HUES48 (cell line): ENCODE results near the gene PFDN2.
A peak's percentile ranks its signal among the peaks of the same experiment; 100 is the strongest.

Experiments
- H3K27ac ChIP-seq: one replicate; pipeline ENCODE4 v1.7.0; 2013; ENCODE audit warnings: low read depth, low read length, inconsistent platforms
- H3K27me3 ChIP-seq: 2 replicates; pipeline ENCODE4 v1.6.1; 2013; ENCODE audit warnings: mild to moderate bottlenecking, low read length; ENCODE audit not compliant: control insufficient read depth, insufficient read depth
- H3K36me3 ChIP-seq: 2 replicates; pipeline ENCODE4 v1.6.1; 2013; ENCODE audit warnings: low read length; ENCODE audit not compliant: control insufficient read depth, insufficient read depth
- H3K4me1 ChIP-seq: 2 replicates; pipeline ENCODE4 v1.6.1; 2013; ENCODE audit warnings: mild to moderate bottlenecking, low read length; ENCODE audit not compliant: control insufficient read depth, insufficient read depth
- H3K4me3 ChIP-seq: 2 replicates; pipeline ENCODE4 v1.5.1; 2013; ENCODE audit warnings: mild to moderate bottlenecking, low read depth, low read length
- H3K9ac ChIP-seq: 2 replicates; pipeline ENCODE4 v1.6.1; 2013; ENCODE audit warnings: mild to moderate bottlenecking, low read depth, low read length, moderate library complexity
- H3K9me3 ChIP-seq: 2 replicates; pipeline ENCODE4 v1.6.1; 2013; ENCODE audit warnings: low read length; ENCODE audit not compliant: control insufficient read depth, insufficient read depth

PFDN2 gene, protein sequence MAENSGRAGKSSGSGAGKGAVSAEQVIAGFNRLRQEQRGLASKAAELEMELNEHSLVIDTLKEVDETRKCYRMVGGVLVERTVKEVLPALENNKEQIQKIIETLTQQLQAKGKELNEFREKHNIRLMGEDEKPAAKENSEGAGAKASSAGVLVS

DNA sequence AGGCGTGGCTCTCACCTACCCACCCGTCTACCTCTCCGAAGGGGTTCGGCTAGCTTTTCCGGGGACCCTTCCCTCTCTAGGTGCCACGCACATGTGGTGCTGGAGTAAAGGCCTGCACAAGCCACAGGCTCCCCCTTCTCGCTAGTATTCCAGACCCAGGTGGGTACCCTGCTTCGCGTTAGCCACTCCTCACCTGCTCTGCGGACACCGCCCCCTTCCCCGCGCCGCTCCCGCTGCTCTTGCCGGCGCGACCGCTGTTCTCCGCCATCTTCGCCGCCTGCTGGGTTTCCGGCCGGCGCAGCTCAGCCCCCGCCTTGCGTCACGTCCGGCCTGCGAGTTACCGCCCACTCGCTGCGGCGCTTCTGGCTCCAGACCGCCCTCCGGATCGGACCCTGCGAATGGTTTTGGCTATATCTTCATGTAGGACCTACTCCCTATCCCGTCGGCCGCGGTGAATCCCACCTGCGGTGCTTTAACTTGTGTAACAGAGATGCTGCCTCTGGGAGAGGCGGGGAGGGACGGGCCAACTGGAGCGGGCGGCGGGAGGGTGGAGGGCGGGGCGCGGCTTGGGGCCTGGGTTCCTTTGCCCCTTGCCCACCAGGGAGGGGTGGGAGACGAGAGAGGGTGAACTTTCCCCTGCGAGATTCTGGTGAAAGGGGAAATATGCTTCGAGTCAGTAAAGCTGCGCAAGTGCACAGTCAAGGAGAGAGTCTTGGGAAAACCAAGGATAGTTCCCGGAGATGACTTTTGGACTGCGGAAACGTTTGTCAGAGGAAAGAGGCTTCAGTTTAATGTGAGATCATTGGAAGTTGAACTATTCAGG, at the start of gene PFDN2, which contains the start of gene NIT1:
TSS of gene PFDN2 (minus strand) at position 279 of the 823 bp plus-strand sequence. CDS start at position 268, 11 bp downstream.
TSS of gene NIT1 (plus strand) at position 347 of the 823 bp plus-strand sequence. CDS start at position 419, 72 bp downstream.
- Histone ChIP-seq H3K9me3 (no peaks in the 10 kb centered on the region), H3K36me3 (peaks cover 36% of the 10 kb centered on the region)

DNA sequence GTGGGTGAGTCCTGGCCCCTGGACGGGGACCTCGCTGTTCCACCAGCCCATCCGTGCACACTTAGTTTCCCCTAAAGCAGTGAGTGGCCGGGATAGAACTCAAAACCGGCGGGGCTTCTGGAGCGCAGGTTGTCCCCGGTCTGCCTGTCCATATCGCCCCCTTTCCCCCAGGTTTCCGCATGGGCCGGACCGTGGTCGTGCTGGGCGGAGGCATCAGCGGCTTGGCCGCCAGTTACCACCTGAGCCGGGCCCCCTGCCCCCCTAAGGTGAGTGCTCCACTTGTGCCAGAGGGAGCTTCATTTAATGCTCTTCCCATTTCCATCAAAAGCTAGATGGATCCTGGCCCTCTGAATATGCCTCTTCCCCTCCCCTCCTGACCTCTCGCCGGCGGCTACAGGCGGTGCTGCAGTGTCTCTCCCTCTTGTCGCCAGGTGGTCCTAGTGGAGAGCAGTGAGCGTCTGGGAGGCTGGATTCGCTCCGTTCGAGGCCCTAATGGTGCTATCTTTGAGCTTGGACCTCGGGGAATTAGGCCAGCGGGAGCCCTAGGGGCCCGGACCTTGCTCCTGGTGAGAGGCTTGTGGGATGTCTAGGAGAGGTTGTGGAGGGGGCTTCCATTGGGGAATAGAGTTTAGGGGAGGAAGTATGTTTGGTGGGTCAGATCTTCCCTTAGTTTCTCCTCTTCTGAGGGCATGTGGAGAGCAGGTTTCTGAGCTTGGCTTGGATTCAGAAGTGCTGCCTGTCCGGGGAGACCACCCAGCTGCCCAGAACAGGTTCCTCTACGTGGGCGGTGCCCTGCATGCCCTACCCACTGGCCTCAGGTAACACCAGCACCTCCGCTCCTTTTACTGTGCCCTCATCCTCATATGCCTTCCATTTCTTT, 49.1 kb upstream of the PFDN2 start:
- Histone ChIP-seq H3K36me3 (peaks cover 56% of the 10 kb centered on the region), H3K27me3 (no peaks in the 10 kb centered on the region), H3K4me3 (peak overlapping the region; percentile 69), H3K9ac (peak overlapping the region; percentile 14; the same call in 1 of the 2 replicates), H3K27ac (peak overlapping the region; percentile 83), H3K9me3 (no peaks in the 10 kb centered on the region), H3K4me1 (no peaks in the 10 kb centered on the region)

More for the DNA sequence above, at the start of gene PFDN2, which contains the start of gene NIT1:
- Histone ChIP-seq H3K9ac (peak within 1 kb of the TSS; percentile 84), H3K27ac (peak within 1 kb of the TSS; percentile 99), H3K4me3 (peak within 1 kb of the TSS; percentile 98), H3K4me1 (peaks cover 13% of the 10 kb centered on the region), H3K27me3 (no peaks in the 10 kb centered on the region)

DNA sequence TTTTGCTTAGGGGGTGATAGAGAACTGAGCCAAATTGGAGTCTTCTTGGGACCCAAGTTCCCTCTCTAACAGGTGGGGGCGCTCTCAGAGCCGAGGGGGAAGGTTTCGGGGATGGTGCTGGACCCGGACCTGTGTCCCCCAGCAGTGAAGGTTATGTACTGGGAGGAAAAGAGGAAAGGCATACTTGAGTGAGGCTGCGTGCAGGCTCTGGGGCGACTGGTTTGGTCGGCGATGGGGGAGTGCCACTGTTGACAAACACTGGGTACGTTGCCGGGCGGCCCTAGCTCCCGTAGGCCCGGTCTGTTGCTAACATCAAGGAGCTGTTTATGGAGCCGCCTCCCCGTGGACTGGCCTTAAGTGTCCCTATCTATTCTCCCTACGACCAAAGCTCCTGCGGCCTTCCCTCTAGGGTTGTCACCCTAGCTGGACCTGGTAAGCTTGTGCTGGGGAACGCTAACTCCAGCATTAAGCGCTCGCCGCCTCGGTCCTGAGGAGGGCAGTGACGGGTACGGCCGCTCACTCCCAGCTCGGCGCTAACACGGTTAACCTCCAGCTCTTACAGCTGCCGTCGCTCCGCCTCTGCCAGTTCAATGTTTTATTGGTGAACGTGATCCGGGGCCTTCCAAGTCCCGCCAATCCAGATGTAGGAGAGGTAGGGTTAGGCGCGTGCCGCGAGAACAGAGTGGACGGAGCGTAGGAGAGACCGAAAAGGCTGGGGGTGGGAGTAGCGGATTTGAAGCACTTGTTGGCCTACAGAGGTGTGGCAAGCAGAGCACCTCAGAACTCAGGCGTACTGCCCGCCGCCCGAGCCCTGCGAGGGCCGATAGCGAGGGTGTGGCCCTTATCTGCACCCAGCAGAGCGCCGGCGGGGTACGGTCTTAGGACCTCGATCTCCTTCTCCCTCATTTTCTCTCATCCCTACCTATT, 48.2 kb upstream of the PFDN2 start, which contains the start of gene PPOX:
TSS of gene PPOX (plus strand) at position 685 of the 927 bp plus-strand sequence. CDS start 422 bp downstream, outside the sequence.
- H3K4me3 ChIP-seq, result peak within 1 kb of the TSS; percentile 69
- peak within 1 kb of the TSS; percentile 14; the same call in 1 of the 2 replicates for H3K9ac ChIP-seq
- H3K9me3 ChIP-seq, result no peaks in the 10 kb centered on the region
- no peaks in the 10 kb centered on the region for H3K4me1 ChIP-seq
- H3K27ac ChIP-seq, result peak within 1 kb of the TSS; percentile 83
- H3K27me3 ChIP-seq, result no peaks in the 10 kb centered on the region
- H3K36me3 ChIP-seq, result peaks cover 53% of the 10 kb centered on the region

DNA sequence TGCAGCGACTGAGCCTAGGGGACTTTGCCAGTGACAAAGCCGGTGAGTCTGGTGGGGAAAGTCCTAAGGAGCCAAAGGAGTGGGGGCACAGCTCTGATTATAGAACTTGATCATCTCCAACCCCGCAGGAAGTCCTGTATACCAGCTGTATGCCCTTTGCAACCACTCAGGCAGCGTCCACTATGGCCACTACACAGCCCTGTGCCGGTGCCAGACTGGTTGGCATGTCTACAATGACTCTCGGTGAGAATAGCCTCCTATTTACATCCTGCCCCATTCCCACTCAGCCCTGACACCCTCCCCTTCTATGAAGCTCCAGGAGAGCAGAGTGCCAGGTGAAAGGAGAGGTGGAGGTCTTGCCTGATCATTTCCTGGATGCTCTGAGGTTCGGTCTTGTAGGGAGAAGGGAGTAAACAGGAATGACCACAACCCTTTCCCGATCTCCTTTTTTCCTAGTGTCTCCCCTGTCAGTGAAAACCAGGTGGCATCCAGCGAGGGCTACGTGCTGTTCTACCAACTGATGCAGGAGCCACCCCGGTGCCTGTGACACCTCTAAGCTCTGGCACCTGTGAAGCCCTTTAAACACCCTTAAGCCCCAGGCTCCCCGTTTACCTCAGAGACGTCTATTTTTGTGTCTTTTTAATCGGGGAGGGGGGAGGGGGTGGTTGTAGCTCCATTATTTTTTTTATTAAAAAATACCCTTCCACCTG, 47.2 kb upstream of the PFDN2 start:
- Histone ChIP-seq H3K9me3 (no peaks in the 10 kb centered on the region), H3K27me3 (no peaks in the 10 kb centered on the region), H3K4me1 (peaks cover 2% of the 10 kb centered on the region; the same call in 1 of the 2 replicates), H3K27ac (peak overlapping the region; percentile 83), H3K36me3 (peaks cover 46% of the 10 kb centered on the region), H3K9ac (no peak overlapping the region), H3K4me3 (peak overlapping the region; percentile 69)

DNA sequence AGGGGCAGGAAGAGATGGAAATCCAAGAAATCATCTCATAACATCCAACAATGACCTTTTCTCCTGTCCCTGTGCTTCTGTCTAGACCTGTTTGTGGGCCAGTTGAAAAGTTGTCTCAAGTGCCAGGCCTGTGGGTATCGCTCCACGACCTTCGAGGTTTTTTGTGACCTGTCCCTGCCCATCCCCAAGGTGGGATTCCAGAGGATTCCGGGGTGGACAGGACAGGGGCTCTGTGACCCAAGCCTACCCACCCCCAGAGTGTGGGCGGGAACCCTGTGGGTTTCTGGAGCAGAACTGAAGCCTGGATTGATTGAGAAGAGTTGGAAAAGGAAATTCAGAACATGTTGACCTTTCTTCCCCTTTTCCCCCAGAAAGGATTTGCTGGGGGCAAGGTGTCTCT, 46.0 kb upstream of the PFDN2 start:
- Histone ChIP-seq H3K27me3 (no peaks in the 10 kb centered on the region), H3K4me1 (peaks cover 3% of the 10 kb centered on the region; the same call in 1 of the 2 replicates), H3K9ac (no peak overlapping the region), H3K27ac (no peak overlapping the region), H3K36me3 (peaks cover 35% of the 10 kb centered on the region), H3K4me3 (no peak overlapping the region), H3K9me3 (no peaks in the 10 kb centered on the region)

DNA sequence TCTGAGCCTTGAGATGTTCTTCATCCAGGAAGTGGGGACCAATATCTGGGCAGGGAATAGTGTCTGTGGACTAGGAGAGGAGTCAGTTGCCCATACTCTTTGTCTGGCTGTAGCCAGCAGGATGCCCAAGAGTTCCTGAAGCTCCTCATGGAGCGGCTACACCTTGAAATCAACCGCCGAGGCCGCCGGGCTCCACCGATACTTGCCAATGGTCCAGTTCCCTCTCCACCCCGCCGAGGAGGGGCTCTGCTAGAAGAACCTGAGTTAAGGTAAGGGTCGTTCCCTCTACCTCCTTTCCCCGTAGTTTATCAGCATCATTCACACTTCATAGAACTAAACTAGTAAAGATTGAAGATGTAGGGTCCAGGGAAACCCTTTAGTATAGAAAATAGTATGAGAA, 45.0 kb upstream of the PFDN2 start:
- no peaks in the 10 kb centered on the region for H3K27me3 ChIP-seq
- H3K9ac ChIP-seq, result no peak overlapping the region
- no peak overlapping the region for H3K4me3 ChIP-seq
- H3K9me3 ChIP-seq, result no peaks in the 10 kb centered on the region
- H3K4me1 ChIP-seq, result peaks cover 3% of the 10 kb centered on the region; the same call in 1 of the 2 replicates
- peaks cover 42% of the 10 kb centered on the region for H3K36me3 ChIP-seq
- no peak overlapping the region for H3K27ac ChIP-seq

DNA sequence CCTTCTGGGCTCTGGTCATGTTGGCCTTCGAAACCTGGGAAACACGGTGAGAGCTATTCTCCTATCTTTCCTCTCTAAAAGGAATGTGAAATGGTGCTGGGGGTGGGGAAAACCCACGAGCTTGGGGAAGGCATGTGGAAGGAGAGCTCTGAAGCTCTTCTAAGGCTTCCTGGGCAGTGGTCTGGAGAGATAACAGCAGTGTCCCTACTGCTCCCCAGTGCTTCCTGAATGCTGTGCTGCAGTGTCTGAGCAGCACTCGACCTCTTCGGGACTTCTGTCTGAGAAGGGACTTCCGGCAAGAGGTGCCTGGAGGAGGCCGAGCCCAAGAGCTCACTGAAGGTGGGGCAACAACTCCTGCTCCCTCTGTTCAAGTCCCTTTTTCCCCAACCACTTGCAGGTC, 44.2 kb upstream of the PFDN2 start:
- Histone ChIP-seq H3K27ac (no peak overlapping the region), H3K4me3 (no peak overlapping the region), H3K9me3 (no peaks in the 10 kb centered on the region), H3K36me3 (peaks cover 50% of the 10 kb centered on the region), H3K27me3 (no peaks in the 10 kb centered on the region), H3K4me1 (peaks cover 3% of the 10 kb centered on the region; the same call in 1 of the 2 replicates), H3K9ac (no peak overlapping the region)

DNA sequence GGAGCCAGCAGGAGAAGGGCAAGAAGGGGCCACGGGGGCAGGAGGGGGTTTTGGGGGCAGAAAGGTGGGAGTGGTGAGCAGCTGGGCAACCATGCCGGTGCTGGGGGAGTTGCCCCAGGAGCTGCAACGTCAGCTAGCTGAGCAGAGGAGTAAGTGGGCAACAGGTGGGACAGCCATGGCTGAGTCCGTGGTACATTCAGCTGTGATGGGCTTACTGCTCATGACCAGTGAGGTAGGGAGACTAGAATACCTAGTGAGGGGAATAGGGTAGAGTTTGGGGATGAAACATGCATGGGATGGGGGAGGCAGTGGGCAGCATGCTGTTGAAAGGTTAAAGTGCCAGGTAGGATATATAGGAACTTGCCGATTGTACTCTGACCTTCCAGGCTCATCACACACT, 43.8 kb upstream of the PFDN2 start:
- Histone ChIP-seq H3K27ac (no peak overlapping the region), H3K9ac (no peak overlapping the region), H3K27me3 (no peaks in the 10 kb centered on the region), H3K4me3 (no peak overlapping the region), H3K9me3 (no peaks in the 10 kb centered on the region), H3K4me1 (peaks cover 3% of the 10 kb centered on the region; the same call in 1 of the 2 replicates), H3K36me3 (peaks cover 53% of the 10 kb centered on the region)

DNA sequence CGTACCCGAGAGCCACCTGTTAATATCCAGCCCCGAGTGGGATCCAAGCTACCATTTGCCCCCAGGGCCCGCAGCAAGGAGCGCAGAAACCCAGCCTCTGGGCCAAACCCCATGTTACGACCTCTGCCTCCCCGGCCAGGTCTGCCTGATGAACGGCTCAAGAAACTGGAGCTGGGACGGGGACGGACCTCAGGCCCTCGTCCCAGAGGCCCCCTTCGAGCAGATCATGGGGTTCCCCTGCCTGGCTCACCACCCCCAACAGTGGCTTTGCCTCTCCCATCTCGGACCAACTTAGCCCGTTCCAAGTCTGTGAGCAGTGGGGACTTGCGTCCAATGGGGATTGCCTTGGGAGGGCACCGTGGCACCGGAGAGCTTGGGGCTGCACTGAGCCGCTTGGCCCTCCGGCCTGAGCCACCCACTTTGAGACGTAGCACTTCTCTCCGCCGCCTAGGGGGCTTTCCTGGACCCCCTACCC, 42.9 kb upstream of the PFDN2 start:
- Histone ChIP-seq H3K4me1 (peaks cover 3% of the 10 kb centered on the region; the same call in 1 of the 2 replicates), H3K4me3 (no peak overlapping the region), H3K36me3 (peaks cover 53% of the 10 kb centered on the region), H3K9me3 (no peaks in the 10 kb centered on the region), H3K27ac (no peak overlapping the region), H3K9ac (no peak overlapping the region), H3K27me3 (no peaks in the 10 kb centered on the region)
